Subcutaneous abdominal adipose tissue (tissue), 5 donors: ENCODE measurements around the gene TRIO.
A peak's percentile ranks its signal among the peaks of the same experiment; 100 is the strongest.

Experiments used
- H3K27ac ChIP-seq: one replicate; pipeline ENCODE4 v1.7.0; 2013; ENCODE audit warnings: low read depth, mild to moderate bottlenecking, inconsistent platforms, low read length, moderate library complexity
- H3K27me3 ChIP-seq, 5 donors: one replicate each; pipeline ENCODE4 v1.7.0; 2013; ENCODE audit warnings: low read length in 5 of 5, inconsistent platforms in 1 of 5; ENCODE audit not compliant: control insufficient read depth in 5 of 5, insufficient read depth in 4 of 5
- H3K36me3 ChIP-seq, 5 donors: one replicate each; pipeline ENCODE4 v1.7.0; 2013; ENCODE audit warnings: low read length in 5 of 5; ENCODE audit not compliant: control insufficient read depth in 5 of 5, insufficient read depth in 5 of 5
- H3K4me1 ChIP-seq, 5 donors: one replicate each; pipeline ENCODE4 v1.7.0; 2013; ENCODE audit warnings: low read length in 5 of 5, mild to moderate bottlenecking in 3 of 5, moderate library complexity in 1 of 5; ENCODE audit not compliant: control insufficient read depth in 5 of 5, insufficient read depth in 5 of 5
- H3K4me3 ChIP-seq, 5 donors: one replicate each; pipeline ENCODE4 v1.7.0; 2013; ENCODE audit warnings: low read length in 5 of 5, low read depth in 1 of 5
- H3K9ac ChIP-seq, 5 donors: one replicate each; pipeline ENCODE4 v1.7.0; 2013; ENCODE audit warnings: low read length in 5 of 5, mild to moderate bottlenecking in 4 of 5, moderate library complexity in 3 of 5
- H3K9me3 ChIP-seq, 5 donors: one replicate each; pipeline ENCODE4 v1.7.0; 2013; ENCODE audit warnings: low read length in 5 of 5; ENCODE audit not compliant: control insufficient read depth in 5 of 5
- donor health status: healthy.
- donor health status: healthy.
- donor health status: healthy.
- donor health status: healthy.
- donor health status: healthy.

Gene TRIO

DNA sequence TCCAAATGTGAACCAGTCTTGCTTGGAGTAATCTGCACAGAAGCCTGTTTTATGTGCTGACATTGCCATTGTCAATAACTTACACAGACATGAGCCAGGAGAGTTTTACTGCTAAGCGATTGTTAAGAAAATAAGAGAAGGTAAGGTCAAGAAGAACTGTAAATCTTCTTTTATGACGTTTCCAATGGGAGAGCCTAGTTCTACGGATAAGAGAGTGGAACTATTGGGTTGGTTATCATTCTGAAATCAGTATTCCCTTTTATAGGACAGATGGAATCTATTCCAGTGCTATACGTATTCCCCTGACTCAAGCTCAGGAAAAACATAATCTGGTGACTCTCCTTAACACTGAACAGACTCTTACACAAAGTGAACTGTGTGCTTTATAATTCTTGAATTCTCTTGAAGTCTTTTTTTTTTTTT, 300.5 kb downstream of the TRIO start:
- Histone ChIP-seq H3K36me3 (peaks cover 0 to 13% (median 0%) of the 10 kb centered on the region in 5 donors), H3K4me3 (peak overlapping the region in 4 of 5 donors; percentile 7 to 76 (median 58)), H3K4me1 (peaks cover 6 to 52% (median 38%) of the 10 kb centered on the region in 5 donors), H3K9me3 (no peaks in the 10 kb centered on the region), H3K27ac (no peak overlapping the region), H3K27me3 (no peaks in the 10 kb centered on the region), H3K9ac (no peak overlapping the region)

DNA sequence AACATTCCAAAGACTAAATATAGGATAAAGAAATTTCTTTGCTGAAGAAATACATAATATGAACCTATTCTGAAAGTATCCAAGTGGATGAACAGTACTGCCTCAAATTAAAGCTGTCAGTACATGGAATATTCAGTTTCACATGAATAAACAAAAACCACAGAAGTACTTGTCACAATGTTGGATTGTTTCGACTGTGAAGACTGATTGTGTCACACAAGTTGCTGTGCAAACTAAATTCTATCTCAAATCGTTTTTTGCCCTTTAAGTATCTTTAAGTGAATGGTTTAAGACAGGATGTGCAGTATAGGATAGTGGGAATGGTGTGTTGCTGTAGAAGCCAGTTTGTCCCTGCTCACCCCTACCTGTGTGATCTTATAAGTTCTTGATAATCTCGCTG, 301.0 kb downstream of the TRIO start:
- no peak overlapping the region for H3K27ac ChIP-seq
- H3K4me1 ChIP-seq: peaks cover 6 to 52% (median 43%) of the 10 kb centered on the region in 5 donors
- H3K36me3 ChIP-seq: peaks cover 0 to 13% (median 0%) of the 10 kb centered on the region in 5 donors
- no peaks in the 10 kb centered on the region for H3K9me3 ChIP-seq
- H3K9ac ChIP-seq: peak overlapping the region in 1 of 5 donors; percentile 22
- no peaks in the 10 kb centered on the region for H3K27me3 ChIP-seq
- H3K4me3 ChIP-seq: peak overlapping the region in 1 of 5 donors; percentile 75

DNA sequence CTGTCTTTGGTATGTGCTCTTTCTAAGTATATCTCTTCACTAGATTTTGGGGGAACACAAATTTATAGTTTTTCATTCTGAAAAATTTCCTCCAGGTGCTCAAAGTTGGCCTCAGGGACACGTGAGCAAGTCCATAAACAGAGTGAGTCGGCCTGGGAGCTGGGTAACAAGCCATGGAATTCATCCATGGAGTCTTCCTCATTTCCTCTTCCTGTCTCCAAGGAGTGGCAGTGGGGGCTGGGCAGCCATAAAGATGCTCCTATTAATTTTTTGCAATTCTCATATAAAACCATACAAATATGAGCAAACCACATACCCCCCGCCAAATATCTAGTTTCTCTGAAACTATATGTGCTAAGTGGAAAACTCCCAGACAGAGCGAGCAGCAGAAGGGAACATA, 301.9 kb downstream of the TRIO start:
- H3K9me3 ChIP-seq: no peaks in the 10 kb centered on the region
- H3K9ac ChIP-seq: no peak overlapping the region
- peak overlapping the region in 1 of 5 donors; percentile 39 for H3K4me3 ChIP-seq
- peaks cover 6 to 53% (median 46%) of the 10 kb centered on the region in 5 donors for H3K4me1 ChIP-seq
- peaks cover 0 to 13% (median 0%) of the 10 kb centered on the region in 5 donors for H3K36me3 ChIP-seq
- H3K27ac ChIP-seq: no peak overlapping the region
- H3K27me3 ChIP-seq: no peaks in the 10 kb centered on the region

DNA sequence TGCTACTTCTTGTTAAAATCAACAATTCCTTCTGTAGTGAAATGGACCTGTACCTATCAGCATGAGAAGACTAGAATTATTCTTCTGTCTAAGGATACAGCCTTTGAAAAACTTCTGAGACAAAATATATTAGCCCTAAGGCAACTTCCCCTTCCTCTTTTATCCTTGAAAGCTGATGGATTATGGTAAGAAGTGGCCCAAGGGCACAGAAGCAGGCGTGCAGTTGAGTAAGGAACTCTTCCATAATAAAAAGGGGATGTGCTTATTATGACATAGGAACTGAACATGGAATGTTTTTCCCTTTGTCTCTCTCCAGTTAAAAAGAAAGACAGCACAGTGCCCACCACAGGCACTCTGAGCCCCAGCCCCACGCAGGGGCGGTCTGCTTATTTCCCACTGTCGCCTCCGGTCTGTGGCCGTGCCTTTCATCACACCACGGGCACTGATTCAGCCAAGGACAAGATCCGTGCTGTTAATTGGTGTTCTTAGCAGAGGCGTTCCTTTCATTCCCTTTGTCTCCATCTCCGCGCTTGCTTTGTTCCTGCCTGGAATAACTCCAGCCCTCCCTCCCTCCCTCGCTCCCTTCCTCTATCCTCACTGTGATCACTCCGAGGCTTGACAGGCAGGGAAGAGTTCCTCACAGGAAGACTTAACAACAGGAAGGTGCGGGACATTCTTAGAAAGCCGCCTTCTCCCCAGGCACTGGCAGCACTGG, 302.6 kb downstream of the TRIO start:
- peaks cover 0 to 12% (median 1%) of the 10 kb centered on the region in 5 donors for H3K36me3 ChIP-seq
- no peaks in the 10 kb centered on the region for H3K9me3 ChIP-seq
- H3K27ac ChIP-seq: no peak overlapping the region
- peak overlapping the region in 1 of 5 donors; percentile 39 for H3K4me3 ChIP-seq
- H3K27me3 ChIP-seq: no peaks in the 10 kb centered on the region
- H3K9ac ChIP-seq: peak overlapping the region in 1 of 5 donors; percentile 4
- peaks cover 3 to 52% (median 42%) of the 10 kb centered on the region in 5 donors for H3K4me1 ChIP-seq

DNA sequence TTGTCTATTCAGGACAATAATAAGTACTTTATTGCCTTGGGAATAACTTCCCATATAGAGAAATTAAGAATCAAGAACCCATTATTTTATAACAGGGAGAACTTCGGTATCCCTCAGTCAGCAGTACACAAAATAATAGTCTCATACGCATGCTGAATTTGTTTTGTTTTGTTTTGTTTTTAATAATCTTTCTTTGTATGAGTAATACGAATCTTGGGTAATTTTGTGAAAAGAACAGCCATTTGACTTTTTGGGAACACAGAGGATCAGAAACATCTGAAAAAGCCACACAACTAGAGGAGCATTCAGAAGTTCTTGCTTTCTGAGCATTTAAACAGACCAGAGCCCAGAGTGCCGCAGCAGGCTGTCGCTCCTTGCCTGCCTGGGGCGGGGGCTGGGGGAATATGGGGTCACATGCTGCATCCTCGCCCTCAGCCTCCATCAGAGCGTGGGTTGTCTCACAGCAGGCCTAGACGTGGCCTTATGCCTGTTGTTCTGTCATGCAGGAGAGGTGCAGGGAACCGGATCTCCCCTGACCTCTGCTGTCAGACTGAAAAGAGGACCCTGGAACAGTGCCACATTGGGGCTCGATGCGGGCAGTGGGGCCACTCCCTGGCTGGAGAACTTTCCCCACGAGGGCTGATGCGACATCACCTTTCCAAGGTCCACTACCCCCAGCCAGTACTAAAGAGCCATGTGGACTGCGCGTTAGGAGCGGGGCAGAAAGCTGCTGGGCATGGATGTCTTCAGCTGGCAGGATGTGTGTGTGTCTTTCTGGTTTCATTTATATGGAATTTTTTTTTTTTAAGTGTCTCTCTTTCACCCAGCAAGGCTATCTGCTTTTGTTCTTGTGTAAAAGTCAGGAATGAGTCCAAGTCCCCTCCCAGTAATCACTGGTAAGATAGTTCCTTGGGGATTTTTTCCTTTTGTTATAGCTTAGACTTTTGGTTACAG, 305.1 kb downstream of the TRIO start:
- Histone ChIP-seq H3K9ac (peak overlapping the region in 2 of 5 donors; percentile 33 to 39), H3K9me3 (no peaks in the 10 kb centered on the region), H3K4me1 (peaks cover 3 to 51% (median 42%) of the 10 kb centered on the region in 5 donors), H3K36me3 (peaks cover 3 to 12% (median 8%) of the 10 kb centered on the region in 5 donors), H3K4me3 (peak overlapping the region in 1 of 5 donors; percentile 6), H3K27ac (peak overlapping the region; percentile 59), H3K27me3 (no peaks in the 10 kb centered on the region)

DNA sequence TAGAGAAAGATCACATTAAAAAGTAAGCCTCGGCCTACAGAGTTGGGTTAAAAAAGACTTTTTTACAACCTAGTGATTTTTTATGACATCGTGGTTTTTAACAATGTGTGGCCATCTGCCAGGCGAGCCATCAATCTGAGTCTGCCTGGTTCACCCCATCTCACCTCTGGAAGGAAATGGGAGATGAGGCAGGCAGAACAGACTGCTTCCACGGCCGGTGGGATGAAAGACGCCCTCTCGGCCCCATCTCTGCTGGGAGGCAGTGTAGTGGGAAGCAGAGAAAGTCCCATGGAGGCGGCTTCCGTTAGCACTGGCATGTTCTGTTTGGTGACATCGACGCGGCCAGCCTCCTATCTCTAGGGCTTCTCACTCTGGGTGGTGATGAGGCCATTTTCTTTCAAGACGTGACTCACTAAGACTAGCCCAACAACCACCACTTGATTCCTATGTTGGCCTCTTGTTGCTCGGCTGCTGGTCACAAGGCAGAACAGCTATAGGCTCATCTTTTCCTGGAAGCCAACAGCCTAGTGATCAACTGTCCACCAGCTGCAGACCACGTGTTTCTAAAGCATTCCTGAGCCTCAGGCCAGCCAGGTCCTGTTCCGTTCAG, 306.0 kb downstream of the TRIO start:
- peaks cover 5 to 51% (median 45%) of the 10 kb centered on the region in 5 donors for H3K4me1 ChIP-seq
- H3K4me3 ChIP-seq: peak overlapping the region in 1 of 5 donors; percentile 16
- peak overlapping the region; percentile 59 for H3K27ac ChIP-seq
- no peaks in the 10 kb centered on the region for H3K27me3 ChIP-seq
- no peaks in the 10 kb centered on the region for H3K9me3 ChIP-seq
- H3K9ac ChIP-seq: peak overlapping the region in 2 of 5 donors; percentile 19 to 21
- H3K36me3 ChIP-seq: peaks cover 4 to 14% (median 8%) of the 10 kb centered on the region in 5 donors

DNA sequence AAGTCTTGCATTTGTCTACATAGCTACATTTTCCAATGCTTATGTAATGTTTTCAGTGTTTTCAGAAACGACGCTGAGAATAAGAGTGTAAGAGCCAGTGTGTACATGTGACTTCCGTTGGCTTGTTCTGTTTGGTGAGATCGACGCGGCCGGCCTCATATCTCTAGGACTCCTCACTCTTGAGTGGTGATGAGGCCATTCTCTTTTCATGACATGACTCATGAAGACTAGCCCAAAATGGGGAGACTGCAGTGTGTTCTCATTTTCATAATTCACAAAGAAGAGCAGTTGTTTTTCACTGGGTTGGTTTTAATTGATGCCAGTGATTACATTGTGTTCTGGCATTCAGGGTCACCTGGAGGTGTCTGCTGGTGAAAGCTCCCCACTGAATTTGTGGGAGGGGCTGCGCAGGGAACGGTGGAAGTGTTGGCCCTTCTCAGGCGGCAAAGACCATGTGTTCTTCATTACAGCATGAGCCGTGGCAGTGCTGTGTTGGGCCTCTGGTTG, 306.9 kb downstream of the TRIO start:
- Histone ChIP-seq H3K4me1 (peaks cover 5 to 45% (median 41%) of the 10 kb centered on the region in 5 donors), H3K27ac (peak overlapping the region; percentile 59), H3K27me3 (no peaks in the 10 kb centered on the region), H3K4me3 (no peak overlapping the region), H3K9ac (no peak overlapping the region), H3K36me3 (peaks cover 5 to 22% (median 11%) of the 10 kb centered on the region in 5 donors), H3K9me3 (no peaks in the 10 kb centered on the region)

DNA sequence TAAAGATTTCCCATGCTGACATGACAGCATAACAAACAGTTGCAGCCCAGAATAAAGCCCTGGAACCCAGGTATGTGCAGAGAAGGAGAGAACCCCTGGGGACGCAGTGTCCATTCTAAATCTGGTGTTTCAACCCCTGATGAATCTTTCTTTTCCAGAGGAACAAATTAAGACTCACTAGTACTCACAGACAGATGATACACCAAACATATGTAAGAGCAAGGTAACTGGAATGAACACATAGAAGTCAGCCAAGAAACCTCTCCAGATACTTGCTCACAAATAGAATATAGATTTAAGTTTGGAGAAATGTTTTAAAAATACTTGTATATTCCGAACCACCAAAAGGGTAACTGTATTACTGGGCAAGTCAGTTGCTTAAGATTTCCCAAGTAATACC, 307.6 kb downstream of the TRIO start:
- Histone ChIP-seq H3K4me3 (no peak overlapping the region), H3K9me3 (no peaks in the 10 kb centered on the region), H3K36me3 (peaks cover 3 to 22% (median 11%) of the 10 kb centered on the region in 5 donors), H3K9ac (no peak overlapping the region), H3K4me1 (peaks cover 5 to 40% (median 38%) of the 10 kb centered on the region in 5 donors), H3K27me3 (no peaks in the 10 kb centered on the region), H3K27ac (peak overlapping the region; percentile 59)

DNA sequence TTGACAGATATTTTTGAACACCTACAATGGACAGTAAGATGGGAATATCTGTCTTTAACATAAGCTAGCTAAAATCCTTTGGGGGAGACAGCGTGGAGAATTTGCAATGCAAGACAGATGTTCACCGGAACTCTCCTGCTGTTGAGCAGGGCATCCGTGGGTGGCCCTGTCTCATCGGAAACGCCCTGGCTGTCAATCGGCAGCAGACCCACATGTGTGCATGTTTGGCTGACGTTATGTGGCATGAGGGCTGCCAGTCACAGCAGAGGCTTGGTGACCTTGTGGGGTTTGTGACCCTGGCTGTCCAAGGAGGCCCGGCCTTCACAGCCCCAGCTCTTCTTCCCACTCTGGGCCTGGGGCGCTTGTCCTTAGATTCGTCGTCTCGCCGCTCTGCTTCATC, 308.7 kb downstream of the TRIO start:
- H3K36me3 ChIP-seq: peaks cover 2 to 25% (median 12%) of the 10 kb centered on the region in 5 donors
- no peak overlapping the region for H3K4me3 ChIP-seq
- no peak overlapping the region for H3K27ac ChIP-seq
- no peaks in the 10 kb centered on the region for H3K27me3 ChIP-seq
- peaks cover 5 to 40% (median 32%) of the 10 kb centered on the region in 5 donors for H3K4me1 ChIP-seq
- H3K9ac ChIP-seq: no peak overlapping the region
- H3K9me3 ChIP-seq: no peaks in the 10 kb centered on the region
